ENCODE results near the gene DDIT3. TPM values are rescaled to one million over a fixed set of nuclear protein-coding genes. Genes with fewer than 3 reads are reported as not detected.
A peak's percentile ranks its signal among the peaks of the same experiment; 100 is the strongest.

DDIT3 gene
- total and polyA plus RNA-seq, 2 of the 13 experiments (the other 11 are each of a cell fraction or from before 2014, with no cell fraction given) = 27.5 to 48.7 TPM

DNA sequence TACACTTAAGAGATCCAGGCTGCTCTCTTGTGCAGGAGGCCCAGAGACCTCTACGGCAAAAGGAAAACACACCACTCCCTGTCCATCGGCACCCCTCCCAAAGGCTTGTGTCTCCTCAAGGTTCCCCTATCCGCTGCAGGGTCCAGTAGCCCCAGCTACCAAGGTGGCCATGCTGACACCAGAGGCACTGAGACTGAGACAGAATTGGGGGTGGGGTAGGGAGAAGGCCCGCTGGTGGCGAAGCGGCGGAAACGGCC lies 590 bp downstream of the DDIT3 start (continued):
- TF ChIP-seq POLR2AphosphoS5 (IDR thresholded peaks at IDR 0.05; ENCODE audit: low read depth, low read length) (no peak), ZNF484 (CRISPR knock-in tag; IDR thresholded peaks at IDR 0.05; ENCODE audit: borderline replicate concordance, low read depth) (no peak), ZNF331 (CRISPR knock-in tag; IDR thresholded peaks at IDR 0.05) (no peak), ZNF280B (CRISPR knock-in tag; IDR thresholded peaks at IDR 0.05; ENCODE audit: borderline replicate concordance) (0 out of 2 replicates have a peak, but pooled peaks have one; percentile 30), TGIF2 (CRISPR knock-in tag; IDR thresholded peaks at IDR 0.05) (no peak), PRPF4 (IDR thresholded peaks at IDR 0.05; ENCODE audit: low read depth, low read length, poor library complexity, severe bottlenecking) (no peak), HIVEP1 (CRISPR knock-in tag; IDR thresholded peaks at IDR 0.05) (peak; percentile 44; the same call in 1 of the 2 replicates), MTERF4 (CRISPR knock-in tag; IDR thresholded peaks at IDR 0.05) (0 out of 2 replicates have a peak, but pooled peaks have one; percentile 37), ISX (CRISPR knock-in tag; conservative IDR thresholded peaks at IDR 0.05) (no peak), TBL1XR1 (IDR thresholded peaks at IDR 0.05; ENCODE audit: borderline replicate concordance, low read length, partially characterized antibody) (no peak), AGO1 (IDR thresholded peaks at IDR 0.05; ENCODE audit: low read depth, low read length, poor library complexity, severe bottlenecking) (no peak), ZNF607 (CRISPR knock-in tag; IDR thresholded peaks at IDR 0.05; ENCODE audit: borderline replicate concordance) (no peak), ZNF629 (CRISPR knock-in tag; conservative IDR thresholded peaks at IDR 0.05) (no peak)

Measured in HepG2 (cell line).